Sigmoid colon (tissue), 4 donors: ENCODE results near the gene HK1.

ENCODE experiments used
- POLR2A ChIP-seq, 2 donors: fragments of 450-650 bp; IDR thresholded peaks; one replicate each; pipeline ENCODE4 v1.6.1; 2016; ENCODE audit warnings: antibody characterized with exemption in 2 of 2, mild to moderate bottlenecking in 2 of 2, moderate library complexity in 2 of 2
- POLR2AphosphoS5 ChIP-seq, 4 donors: sonication (generic); formaldehyde crosslinking; IDR thresholded peaks; one replicate each; pipeline ENCODE4 v1.6.1; 2017; ENCODE audit warnings: antibody characterized with exemption in 4 of 4
- TF ChIP-seq, protein P1 (sequence below), 4 experiments: fragments of 450-650 bp in 3 of 4; fragments of 200-600 bp in 1 of 4; IDR thresholded peaks; one replicate each; pipeline ENCODE4 v1.5.1; 2016 to 2019; ENCODE audit warnings: antibody characterized with exemption in 4 of 4, mild to moderate bottlenecking in 3 of 4, moderate library complexity in 2 of 4

DNA sequence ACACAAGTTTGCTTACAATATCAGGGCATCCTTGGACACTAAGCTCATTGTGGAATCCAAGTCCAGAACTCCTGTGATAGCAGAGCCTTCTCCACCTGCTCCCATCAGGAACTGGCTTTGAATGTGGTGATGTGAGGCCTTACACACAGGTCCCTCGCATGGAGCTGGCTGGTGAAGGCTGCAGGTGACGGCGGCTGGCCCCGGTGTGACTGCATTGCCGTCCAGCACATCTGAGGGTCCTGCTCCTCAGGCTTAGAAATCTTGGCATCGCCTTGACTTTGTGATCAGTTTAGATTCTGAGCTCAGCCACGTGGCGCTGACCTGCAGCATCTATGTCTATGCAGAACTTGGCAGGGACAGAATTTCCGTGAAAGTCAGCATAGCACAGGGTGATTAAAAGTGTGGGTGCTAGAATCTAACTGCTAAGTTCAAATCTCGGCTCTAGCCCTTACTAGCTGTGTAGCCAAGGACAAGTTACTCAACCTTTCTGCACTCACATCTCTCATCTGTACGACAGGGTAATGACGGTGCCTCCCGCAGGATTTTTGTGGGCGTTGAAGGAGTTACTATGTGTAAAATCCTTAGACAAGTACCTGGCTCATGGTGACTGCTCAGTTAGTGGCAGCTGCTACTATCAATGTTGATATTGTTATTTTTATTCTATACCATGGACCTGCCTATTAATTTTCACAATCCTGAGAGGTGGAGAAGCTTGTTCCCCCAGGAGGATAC, 31.5 kb upstream of the HK1 start:
- no peak for TF ChIP-seq POLR2AphosphoS5 (IDR thresholded peaks at IDR 0.05)
- TF ChIP-seq, protein P1, sequence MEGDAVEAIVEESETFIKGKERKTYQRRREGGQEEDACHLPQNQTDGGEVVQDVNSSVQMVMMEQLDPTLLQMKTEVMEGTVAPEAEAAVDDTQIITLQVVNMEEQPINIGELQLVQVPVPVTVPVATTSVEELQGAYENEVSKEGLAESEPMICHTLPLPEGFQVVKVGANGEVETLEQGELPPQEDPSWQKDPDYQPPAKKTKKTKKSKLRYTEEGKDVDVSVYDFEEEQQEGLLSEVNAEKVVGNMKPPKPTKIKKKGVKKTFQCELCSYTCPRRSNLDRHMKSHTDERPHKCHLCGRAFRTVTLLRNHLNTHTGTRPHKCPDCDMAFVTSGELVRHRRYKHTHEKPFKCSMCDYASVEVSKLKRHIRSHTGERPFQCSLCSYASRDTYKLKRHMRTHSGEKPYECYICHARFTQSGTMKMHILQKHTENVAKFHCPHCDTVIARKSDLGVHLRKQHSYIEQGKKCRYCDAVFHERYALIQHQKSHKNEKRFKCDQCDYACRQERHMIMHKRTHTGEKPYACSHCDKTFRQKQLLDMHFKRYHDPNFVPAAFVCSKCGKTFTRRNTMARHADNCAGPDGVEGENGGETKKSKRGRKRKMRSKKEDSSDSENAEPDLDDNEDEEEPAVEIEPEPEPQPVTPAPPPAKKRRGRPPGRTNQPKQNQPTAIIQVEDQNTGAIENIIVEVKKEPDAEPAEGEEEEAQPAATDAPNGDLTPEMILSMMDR (IDR thresholded peaks at IDR 0.05) = no peak
- no peak for TF ChIP-seq POLR2A (IDR thresholded peaks at IDR 0.05)
